GM12874 (cell line): Measurements from ENCODE around the gene CFAP251.

ENCODE experiments used
- CTCF ChIP-seq: IDR thresholded peaks from 2 replicates; pipeline ENCODE4 v1.5.1; 2011; ENCODE audit warnings: low read depth, mild to moderate bottlenecking, control low read depth, low read length, moderate library complexity; ENCODE audit not compliant: insufficient read depth

CFAP251 gene

GRCh38 chr12:122050706-122051105 lies 132.3 kb downstream of the CFAP251 start:
- no peak for TF ChIP-seq CTCF

- no peak for TF ChIP-seq CTCF
Measured at GRCh38 chr12:122051231-122051876, 133.0 kb downstream of the CFAP251 start.

- no peak for TF ChIP-seq CTCF
Measured at GRCh38 chr12:122052285-122052684, 133.9 kb downstream of the CFAP251 start.
